ENCODE data around the gene C19orf25. TPM values are rescaled to one million over a fixed set of nuclear protein-coding genes. Genes with fewer than 3 reads are reported as not detected.

C19orf25 gene
- total RNA-seq, 1 experiment from 2014 or later = 35.0 TPM

- Histone ChIP-seq H3K9me3 (ENCODE audit: low read depth, low read length, poor library complexity, severe bottlenecking) (no peaks in the 10 kb centered on the region), H3K27ac (ENCODE audit: low read depth, low read length, poor library complexity, severe bottlenecking) (no peak overlapping the region), H3K4me3 (ENCODE audit: low read depth, low read length, poor library complexity, severe bottlenecking) (no peak overlapping the region), H3K36me3 (ENCODE audit: insufficient read depth, low read length, poor library complexity, severe bottlenecking) (no peaks in the 10 kb centered on the region), H3K27me3 (replicated peaks; ENCODE audit: insufficient read depth, low read depth, low read length, poor library complexity) (peaks cover 36% of the 10 kb centered on the region), H3K4me1 (ENCODE audit: insufficient read depth, low read length, poor library complexity, severe bottlenecking) (peaks cover 29% of the 10 kb centered on the region)
- no TSS peak for BruUV-seq (replicated peaks)
- intact Hi-C loops (cut with micrococcal nuclease; ENCODE audit: unreplicated experiment) = no loop called here
- TF ChIP-seq EZH2 (IDR thresholded peaks at IDR 0.05; ENCODE audit: borderline replicate concordance, low read depth, low read length, poor library complexity, severe bottlenecking) = no peak
- no peak for TF ChIP-seq CTCF (conservative IDR thresholded peaks at IDR 0.05; ENCODE audit: low read depth, low read length)
- no peak for DNase-seq (ENCODE audit: low spot score)
- ChIA-PET CTCF (no interaction called here), POLR2A (ENCODE audit: low non-redundant PET) (no interaction called here)
These were observed 26.9 kb downstream of the C19orf25 start for GRCh38 chr19:1451916-1452801.

- no peak for DNase-seq (ENCODE audit: low spot score)
- ChIA-PET CTCF (no interaction called here), POLR2A (ENCODE audit: low non-redundant PET) (interaction anchor here (0.6 kb wide), 1 partner anchor 40 kb away, joined by 13 read pairs; the partner anchor contains the start of gene REEP6)
- no peak for TF ChIP-seq EZH2 (IDR thresholded peaks at IDR 0.05; ENCODE audit: borderline replicate concordance, low read depth, low read length, poor library complexity, severe bottlenecking)
- no peaks in the 10 kb centered on the region for H3K9me3 ChIP-seq (ENCODE audit: low read depth, low read length, poor library complexity, severe bottlenecking)
- no peak overlapping the region for H3K4me3 ChIP-seq (ENCODE audit: low read depth, low read length, poor library complexity, severe bottlenecking)
- no TSS peak for BruUV-seq (replicated peaks)
- peaks cover 25% of the 10 kb centered on the region for H3K4me1 ChIP-seq (ENCODE audit: insufficient read depth, low read length, poor library complexity, severe bottlenecking)
- no peak overlapping the region for H3K27ac ChIP-seq (ENCODE audit: low read depth, low read length, poor library complexity, severe bottlenecking)
- intact Hi-C loops (cut with micrococcal nuclease; ENCODE audit: unreplicated experiment) = no loop called here
- no peaks in the 10 kb centered on the region for H3K36me3 ChIP-seq (ENCODE audit: insufficient read depth, low read length, poor library complexity, severe bottlenecking)
- H3K27me3 ChIP-seq (replicated peaks; ENCODE audit: insufficient read depth, low read depth, low read length, poor library complexity) = peaks cover 45% of the 10 kb centered on the region
These were observed 28.0 kb downstream of the C19orf25 start for GRCh38 chr19:1450735-1451731.

- BruUV-seq (replicated peaks) = no TSS peak
- TF ChIP-seq CTCF (conservative IDR thresholded peaks at IDR 0.05; ENCODE audit: low read depth, low read length) (no peak), EZH2 (IDR thresholded peaks at IDR 0.05; ENCODE audit: borderline replicate concordance, low read depth, low read length, poor library complexity, severe bottlenecking) (no peak)
- Histone ChIP-seq H3K36me3 (ENCODE audit: insufficient read depth, low read length, poor library complexity, severe bottlenecking) (no peaks in the 10 kb centered on the region), H3K4me1 (ENCODE audit: insufficient read depth, low read length, poor library complexity, severe bottlenecking) (peaks cover 13% of the 10 kb centered on the region), H3K27ac (ENCODE audit: low read depth, low read length, poor library complexity, severe bottlenecking) (no peak within 1 kb of the TSS), H3K27me3 (replicated peaks; ENCODE audit: insufficient read depth, low read depth, low read length, poor library complexity) (peaks cover 45% of the 10 kb centered on the region), H3K9me3 (ENCODE audit: low read depth, low read length, poor library complexity, severe bottlenecking) (no peaks in the 10 kb centered on the region), H3K4me3 (ENCODE audit: low read depth, low read length, poor library complexity, severe bottlenecking) (no peak within 1 kb of the TSS)
- POLR2A ChIA-PET (ENCODE audit: low non-redundant PET) = no interaction called here
- CTCF ChIA-PET = interaction anchor here (0.7 kb wide), 1 partner anchor 303 kb away, joined by 7 read pairs; no protein-coding TSS in a partner anchor
- intact Hi-C loops (cut with micrococcal nuclease; ENCODE audit: unreplicated experiment) = loop anchor here (10.0 kb wide), 1 partner anchor 175 kb away; the partner anchor contains the start of gene FAM174C
- DNase-seq (ENCODE audit: low spot score) = peak; percentile 84
These were observed 29.3 kb downstream of the C19orf25 start, which contains the start of gene APC2 for GRCh38 chr19:1449467-1450442. TSS of gene APC2 (plus strand) at chr19:1450121. CDS start at chr19:1453002, 2,881 bp downstream.
